ENCODE data around the gene SNX1. TPM values are rescaled to one million over a fixed set of nuclear protein-coding genes. Genes with fewer than 3 reads are reported as not detected.

Gene SNX1
- total RNA-seq, 2 experiments from 2014 or later: 86.6 to 91.1 TPM

- CTCF ChIA-PET: interaction anchor here (1.1 kb wide), 1 partner anchor 15 kb away, joined by 3 read pairs; no protein-coding TSS in a partner anchor
Observed at GRCh38 chr15:64137226-64137833, 41.5 kb downstream of the SNX1 start.

GRCh38 chr15:64138331-64138941 is 42.7 kb downstream of the SNX1 start:
- CTCF ChIA-PET: interaction anchor here (1.1 kb wide), 1 partner anchor 14 kb away, joined by 3 read pairs; no protein-coding TSS in a partner anchor
- POLR2A ChIA-PET: no interaction called here

More at GRCh38 chr15:64137226-64137833, 41.5 kb downstream of the SNX1 start:
- POLR2A ChIA-PET: interaction anchor here (0.6 kb wide), 1 partner anchor 18 kb away, joined by 6 read pairs; no protein-coding TSS in a partner anchor

- POLR2A ChIA-PET: no interaction called here
Observed at GRCh38 chr15:64141798-64142512, 46.2 kb downstream of the SNX1 start.

GRCh38 chr15:64143276-64143675 is 47.5 kb downstream of the SNX1 start:
- ChIA-PET POLR2A (no interaction called here), CTCF (interaction anchor here (1.4 kb wide), 1 partner anchor 10 kb away, joined by 4 read pairs; no protein-coding TSS in a partner anchor)

More at GRCh38 chr15:64141798-64142512, 46.2 kb downstream of the SNX1 start:
- CTCF ChIA-PET: no interaction called here

- ChIA-PET CTCF (interaction anchor here (1.4 kb wide), 1 partner anchor 9 kb away, joined by 4 read pairs; no protein-coding TSS in a partner anchor), POLR2A (no interaction called here)
Observed at GRCh38 chr15:64144192-64144564, 48.4 kb downstream of the SNX1 start.

GRCh38 chr15:64144565-64145281 is 48.9 kb downstream of the SNX1 start:
- ChIA-PET CTCF (interaction anchor here (1.4 to 2.0 kb wide), 2 partner anchors 8 to 11 kb away, joined by 4 read pairs; no protein-coding TSS in a partner anchor), POLR2A (no interaction called here)

GRCh38 chr15:64146041-64146440 is 50.3 kb downstream of the SNX1 start:
- ChIA-PET CTCF (interaction anchor here (2.0 kb wide), 1 partner anchor 12 kb away, joined by 4 read pairs; no protein-coding TSS in a partner anchor), POLR2A (no interaction called here)

GRCh38 chr15:64146520-64146884 is 50.7 kb downstream of the SNX1 start:
- POLR2A ChIA-PET: no interaction called here
- CTCF ChIA-PET: interaction anchor here (0.6 to 2.0 kb wide), 2 partner anchors 13 to 58 kb away, joined by 3 to 4 read pairs; no protein-coding TSS in a partner anchor

- CTCF ChIA-PET: interaction anchor here (0.6 to 2.0 kb wide), 3 partner anchors 12 to 59 kb away, joined by 3 to 4 read pairs (median 3); no protein-coding TSS in a partner anchor
- POLR2A ChIA-PET: interaction anchor here (0.7 kb wide), 1 partner anchor 354 kb away, joined by 4 read pairs; no protein-coding TSS in a partner anchor
Observed at GRCh38 chr15:64146885-64147681, 51.3 kb downstream of the SNX1 start.

GRCh38 chr15:64148168-64148567 is 52.4 kb downstream of the SNX1 start:
- CTCF ChIA-PET: interaction anchor here (1.0 kb wide), 1 partner anchor 13 kb away, joined by 3 read pairs; no protein-coding TSS in a partner anchor

GRCh38 chr15:64148581-64148980 is 52.8 kb downstream of the SNX1 start:
- ChIA-PET POLR2A (no interaction called here), CTCF (interaction anchor here (1.0 kb wide), 1 partner anchor 13 kb away, joined by 3 read pairs; no protein-coding TSS in a partner anchor)

More at GRCh38 chr15:64148168-64148567, 52.4 kb downstream of the SNX1 start:
- POLR2A ChIA-PET: interaction anchor here (0.6 kb wide), 1 partner anchor 16 kb away, joined by 5 read pairs; no protein-coding TSS in a partner anchor

- CTCF ChIA-PET: no interaction called here
- POLR2A ChIA-PET: interaction anchor here (0.6 to 1.8 kb wide), 2 partner anchors 14 to 53 kb away, joined by 4 to 5 read pairs; partner anchors contain the start of gene PPIB
Observed at GRCh38 chr15:64149424-64149823, 53.6 kb downstream of the SNX1 start.

- ChIA-PET CTCF (interaction anchor here (1.0 kb wide), 1 partner anchor 537 kb away, joined by 4 read pairs; no protein-coding TSS in a partner anchor), POLR2A (interaction anchor here (0.6 to 1.8 kb wide), 2 partner anchors 13 to 54 kb away, joined by 4 to 5 read pairs; partner anchors contain the start of gene PPIB)
Observed at GRCh38 chr15:64149893-64150578, 54.3 kb downstream of the SNX1 start.

GRCh38 chr15:64151727-64152506 is 56.1 kb downstream of the SNX1 start, which contains the start of gene SNX22:
TSS of gene SNX22 (plus strand) at chr15:64151731. CDS start at chr15:64151776, 45 bp downstream.
- ChIA-PET POLR2A (interaction anchor here (0.6 kb wide), 3 partner anchors 10 to 183 kb away, joined by 3 to 5 read pairs (median 3); no protein-coding TSS in a partner anchor), CTCF (interaction anchor here (0.6 to 2.9 kb wide), 4 partner anchors 10 to 400 kb away, joined by 3 to 23 read pairs (median 3); partner anchors contain the start of gene PPIB)

- CTCF ChIA-PET: interaction anchor here (0.6 to 2.9 kb wide), 17 partner anchors 9 to 401 kb away, joined by 3 to 23 read pairs (median 3); partner anchors contain the start of genes CIAO2A, PPIB, SNX1 and TRIP4
- POLR2A ChIA-PET: interaction anchor here (0.6 to 1.3 kb wide), 2 partner anchors 112 to 235 kb away, joined by 4 read pairs; partner anchors contain the start of gene TRIP4
Observed at GRCh38 chr15:64152507-64153387, 57.0 kb downstream of the SNX1 start.

Measured in activated CD8-positive, alpha-beta memory T cell treated with anti-CD3 and anti-CD28 coated beads for 36 hours (primary cell).